NCI-H774 (cell line): ENCODE measurements around the gene DPH2.
A peak's percentile ranks its signal among the peaks of the same experiment; 100 is the strongest.

ENCODE experiments used
- DNase-seq: peaks from one replicate; lab custom pipeline; 2025; lab: John Stamatoyannopoulos, UW

DPH2 gene

GRCh38 chr1:44002606-44003157 lies 32.9 kb downstream of the DPH2 start:
- DNase-seq = no peak

GRCh38 chr1:44008259-44008658 lies 38.4 kb downstream of the DPH2 start:
- no peak for DNase-seq

- no peak for DNase-seq
These were observed 41.2 kb downstream of the DPH2 start for GRCh38 chr1:44010935-44011471.

GRCh38 chr1:44012404-44012803 lies 42.6 kb downstream of the DPH2 start:
- DNase-seq = peak; percentile 42

- DNase-seq = no peak
These were observed 43.3 kb downstream of the DPH2 start for GRCh38 chr1:44012941-44013609.

GRCh38 chr1:44013949-44014348 lies 44.1 kb downstream of the DPH2 start:
- DNase-seq = no peak

GRCh38 chr1:44014365-44015104 lies 44.7 kb downstream of the DPH2 start:
- DNase-seq = no peak

- DNase-seq = no peak
These were observed 45.4 kb downstream of the DPH2 start for GRCh38 chr1:44015206-44015605.

GRCh38 chr1:44016041-44016889 lies 46.5 kb downstream of the DPH2 start:
- no peak for DNase-seq

- no peak for DNase-seq
These were observed 47.1 kb downstream of the DPH2 start for GRCh38 chr1:44016890-44017400.

- DNase-seq = no peak
These were observed 49.7 kb downstream of the DPH2 start for GRCh38 chr1:44019466-44019948.

- no peak for DNase-seq
These were observed 50.7 kb downstream of the DPH2 start for GRCh38 chr1:44020464-44020863.

- DNase-seq = no peak
These were observed 51.3 kb downstream of the DPH2 start for GRCh38 chr1:44021156-44021555.

GRCh38 chr1:44021581-44022321 lies 51.9 kb downstream of the DPH2 start:
- DNase-seq = no peak
